Karpas-422 (cell line): Measurements from ENCODE around the gene EEA1. TPM values are rescaled to one million over a fixed set of nuclear protein-coding genes. Genes with fewer than 3 reads are reported as not detected.

Experiments used
- DNase-seq: peaks from one replicate; pipeline ENCODE4 v3.0.0-alpha.2; 2015
- H2AFZ ChIP-seq: fragments of 200-600 bp; sonication (generic); 2 replicates; pipeline ENCODE4 v1.6.1; 2014; ENCODE audit warnings: antibody characterized with exemption, low read length, mixed read lengths
- H3K27ac ChIP-seq: fragments of 200-600 bp; sonication (generic); 2 replicates; pipeline ENCODE4 v1.5.1; 2014; ENCODE audit warnings: mild to moderate bottlenecking, low read length, moderate library complexity
- H3K27me3 ChIP-seq: fragments of 200-600 bp; sonication (generic); 2 replicates; pipeline ENCODE4 v1.6.1; 2014; ENCODE audit warnings: low read length, mixed read lengths
- H3K36me3 ChIP-seq: fragments of 200-600 bp; sonication (generic); 2 replicates; pipeline ENCODE4 v1.6.1; 2014; ENCODE audit warnings: low read length, mixed read lengths; ENCODE audit not compliant: insufficient read depth
- H3K4me1 ChIP-seq: fragments of 200-600 bp; sonication (generic); 2 replicates; pipeline ENCODE4 v1.6.1; 2014; ENCODE audit warnings: mild to moderate bottlenecking, low read length, mixed read lengths
- H3K4me2 ChIP-seq: fragments of 200-600 bp; sonication (generic); 2 replicates; pipeline ENCODE4 v1.6.1; 2014; ENCODE audit warnings: low read length, low read depth, mild to moderate bottlenecking; ENCODE audit not compliant: poor library complexity, severe bottlenecking
- H3K4me3 ChIP-seq: fragments of 200-600 bp; sonication (generic); 2 replicates; pipeline ENCODE4 v1.5.1; 2014; ENCODE audit warnings: mild to moderate bottlenecking, antibody characterized with exemption, low read length, mixed read lengths
- H3K79me2 ChIP-seq: fragments of 200-600 bp; sonication (generic); 2 replicates; pipeline ENCODE4 v1.6.1; 2014; ENCODE audit warnings: mild to moderate bottlenecking, low read length, mixed read lengths
- H3K9ac ChIP-seq: fragments of 200-600 bp; sonication (generic); 2 replicates; pipeline ENCODE4 v1.6.0; 2014; ENCODE audit warnings: low read length
- H3K9me2 ChIP-seq: fragments of 200-600 bp; sonication (generic), shearing (Covaris generic); replicated peaks from 2 replicates; pipeline ENCODE4 v1.6.0; 2014; ENCODE audit warnings: mild to moderate bottlenecking, low read length, moderate library complexity; ENCODE audit not compliant: insufficient read depth
- H3K9me3 ChIP-seq: fragments of 300-700, 200-600 bp; sonication (generic); 2 replicates; pipeline ENCODE4 v1.6.1; 2014; ENCODE audit warnings: low read length, mixed read lengths
- H4K20me1 ChIP-seq: fragments of 200-600 bp; sonication (generic); 2 replicates; pipeline ENCODE4 v1.6.1; 2014; ENCODE audit warnings: mild to moderate bottlenecking, antibody characterized with exemption, low read length, low read depth; ENCODE audit not compliant: insufficient read depth
- total RNA-seq: library from RNA; depleted of rRNA; stranded (reverse); fragments of >200 nt; shearing (Covaris generic); gene quantifications from 2 replicates; pipeline ENCODE4 v1.2.3, GENCODE V29; 2014; ENCODE audit warnings: low replicate concordance

Gene EEA1
- total RNA-seq, 1 experiment from 2014 or later: 9.2 TPM

DNA sequence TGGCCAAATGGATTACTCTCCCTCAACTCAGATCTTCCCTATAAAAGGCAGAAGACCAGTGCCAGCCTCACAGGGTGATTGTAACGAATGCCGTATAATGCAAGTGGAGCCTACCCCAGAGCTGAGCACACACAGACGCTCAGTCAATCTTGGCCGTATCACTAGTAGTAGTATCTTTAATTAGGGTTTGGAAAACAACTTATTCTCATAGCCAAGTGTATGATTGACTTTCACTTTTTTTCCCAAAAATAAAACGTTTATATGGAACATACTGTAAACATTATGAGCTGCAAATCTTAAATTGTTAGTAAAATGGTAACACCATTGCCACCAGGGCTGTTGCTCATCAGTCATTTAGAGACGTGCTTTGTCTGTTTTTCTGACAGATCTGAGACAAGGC lies 195.9 kb downstream of the EEA1 start:
- Histone ChIP-seq H3K9ac (no peak overlapping the region), H3K4me3 (no peak overlapping the region), H2AFZ (no peak overlapping the region), H3K4me2 (no peak overlapping the region), H4K20me1 (no peaks in the 10 kb centered on the region), H3K79me2 (no peaks in the 10 kb centered on the region), H3K36me3 (no peaks in the 10 kb centered on the region), H3K27me3 (no peaks in the 10 kb centered on the region), H3K9me2 (no peaks in the 10 kb centered on the region), H3K4me1 (no peaks in the 10 kb centered on the region), H3K9me3 (no peaks in the 10 kb centered on the region), H3K27ac (no peak overlapping the region)
- DNase-seq: no peak

DNA sequence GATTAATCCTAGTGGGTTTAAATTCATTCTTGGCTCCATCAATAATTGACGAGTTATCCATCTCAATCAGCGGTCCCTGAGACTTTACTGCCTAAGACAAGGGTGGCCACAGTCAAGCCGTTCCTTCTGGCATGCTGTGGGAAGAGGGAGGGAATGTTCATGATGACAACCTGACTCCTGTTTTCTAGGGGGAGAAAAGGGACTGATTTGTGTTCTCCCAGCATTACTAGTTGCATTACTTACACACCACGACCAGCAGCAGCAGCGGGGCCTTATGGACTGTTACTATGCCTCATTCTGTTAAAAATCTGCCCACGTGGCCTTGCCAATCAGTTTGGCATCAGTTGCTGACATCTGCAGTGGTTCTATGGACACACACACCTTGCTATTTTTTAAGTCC lies 196.4 kb downstream of the EEA1 start:
- H3K36me3 ChIP-seq: no peaks in the 10 kb centered on the region
- no peak overlapping the region for H3K4me2 ChIP-seq
- no peak overlapping the region for H3K27ac ChIP-seq
- H3K4me1 ChIP-seq: no peaks in the 10 kb centered on the region
- no peaks in the 10 kb centered on the region for H4K20me1 ChIP-seq
- no peak for DNase-seq
- H3K27me3 ChIP-seq: no peaks in the 10 kb centered on the region
- H3K9ac ChIP-seq: no peak overlapping the region
- no peaks in the 10 kb centered on the region for H3K9me2 ChIP-seq
- no peaks in the 10 kb centered on the region for H3K9me3 ChIP-seq
- no peak overlapping the region for H3K4me3 ChIP-seq
- H3K79me2 ChIP-seq: no peaks in the 10 kb centered on the region
- no peak overlapping the region for H2AFZ ChIP-seq

DNA sequence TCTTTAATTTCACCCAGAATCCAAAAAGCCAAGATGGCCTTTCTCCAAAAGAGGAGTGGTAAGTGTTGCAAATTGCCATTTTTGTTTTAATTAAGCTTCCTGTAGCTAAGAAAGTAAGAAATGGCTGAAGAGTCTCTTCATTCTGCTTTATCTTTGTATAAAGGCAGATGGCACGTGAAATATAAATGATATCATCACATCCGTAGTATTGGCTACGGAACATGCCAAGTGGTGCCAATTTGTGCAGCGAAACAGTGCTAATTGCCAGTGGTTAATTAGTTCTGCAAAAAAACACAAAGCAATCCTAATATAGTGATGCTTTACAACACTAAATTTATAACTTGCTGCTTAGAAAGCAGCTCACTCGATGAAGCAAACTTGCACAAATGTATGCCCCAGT lies 196.9 kb downstream of the EEA1 start:
- no peaks in the 10 kb centered on the region for H3K9me2 ChIP-seq
- H3K4me1 ChIP-seq: no peaks in the 10 kb centered on the region
- no peak overlapping the region for H3K4me2 ChIP-seq
- H3K4me3 ChIP-seq: no peak overlapping the region
- no peaks in the 10 kb centered on the region for H4K20me1 ChIP-seq
- no peaks in the 10 kb centered on the region for H3K79me2 ChIP-seq
- DNase-seq: no peak
- H3K9ac ChIP-seq: no peak overlapping the region
- no peaks in the 10 kb centered on the region for H3K36me3 ChIP-seq
- no peak overlapping the region for H2AFZ ChIP-seq
- H3K27me3 ChIP-seq: no peaks in the 10 kb centered on the region
- H3K27ac ChIP-seq: no peak overlapping the region
- no peaks in the 10 kb centered on the region for H3K9me3 ChIP-seq

DNA sequence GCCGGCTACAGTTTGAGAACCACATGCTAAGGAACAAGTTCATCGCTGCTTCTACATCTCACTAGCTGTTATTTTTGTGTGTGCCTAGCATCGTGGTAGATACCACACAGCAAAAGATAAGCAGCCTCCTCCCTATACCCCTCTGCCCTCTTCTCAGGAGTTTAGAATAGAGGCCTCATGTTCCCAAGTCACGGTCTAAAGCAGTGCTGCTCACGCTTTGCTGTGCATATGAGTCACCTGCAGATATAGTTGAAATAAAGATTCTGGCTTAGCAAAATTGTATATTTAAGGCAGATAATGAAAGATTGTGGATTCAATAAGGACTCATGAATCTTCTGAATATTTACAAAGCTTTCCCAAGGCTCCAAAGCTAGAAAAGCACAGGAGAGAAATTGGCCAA lies 198.3 kb downstream of the EEA1 start:
- no peaks in the 10 kb centered on the region for H3K9me3 ChIP-seq
- H3K4me1 ChIP-seq: no peaks in the 10 kb centered on the region
- H3K27ac ChIP-seq: no peak overlapping the region
- no peak for DNase-seq
- no peaks in the 10 kb centered on the region for H3K9me2 ChIP-seq
- no peak overlapping the region for H3K9ac ChIP-seq
- no peaks in the 10 kb centered on the region for H3K27me3 ChIP-seq
- H3K4me3 ChIP-seq: no peak overlapping the region
- no peak overlapping the region for H3K4me2 ChIP-seq
- H2AFZ ChIP-seq: no peak overlapping the region
- no peaks in the 10 kb centered on the region for H3K79me2 ChIP-seq
- no peaks in the 10 kb centered on the region for H4K20me1 ChIP-seq
- H3K36me3 ChIP-seq: no peaks in the 10 kb centered on the region

DNA sequence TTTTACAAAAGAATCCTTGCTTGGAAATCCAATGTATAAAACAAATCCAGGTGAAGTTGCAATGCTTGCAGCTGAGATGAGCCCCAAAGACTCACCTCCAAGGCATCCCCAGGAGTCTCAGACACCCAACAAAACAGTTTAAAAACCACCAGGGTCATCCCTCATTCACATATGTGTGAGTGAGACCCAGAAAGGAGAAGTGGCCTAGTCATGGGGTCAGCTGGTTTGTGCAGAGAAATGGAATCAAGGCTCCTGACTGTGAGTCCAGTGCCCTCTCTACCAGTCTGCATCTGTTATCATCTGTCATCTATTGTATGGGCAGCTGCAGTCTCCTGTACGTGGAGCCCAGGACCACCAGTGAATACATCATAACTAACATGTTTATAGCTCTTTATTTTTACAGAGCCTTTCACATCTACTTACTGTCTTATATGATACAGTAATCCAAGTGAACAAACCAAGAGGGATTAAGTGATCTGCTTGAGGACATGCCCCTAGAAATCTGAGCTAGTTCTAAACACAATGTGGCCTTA lies 199.3 kb downstream of the EEA1 start:
- no peak overlapping the region for H3K9ac ChIP-seq
- no peaks in the 10 kb centered on the region for H3K79me2 ChIP-seq
- no peak overlapping the region for H3K4me2 ChIP-seq
- H2AFZ ChIP-seq: no peak overlapping the region
- no peaks in the 10 kb centered on the region for H3K36me3 ChIP-seq
- no peaks in the 10 kb centered on the region for H4K20me1 ChIP-seq
- no peaks in the 10 kb centered on the region for H3K9me3 ChIP-seq
- no peak for DNase-seq
- H3K4me3 ChIP-seq: no peak overlapping the region
- no peaks in the 10 kb centered on the region for H3K4me1 ChIP-seq
- H3K9me2 ChIP-seq: no peaks in the 10 kb centered on the region
- no peak overlapping the region for H3K27ac ChIP-seq
- no peaks in the 10 kb centered on the region for H3K27me3 ChIP-seq

DNA sequence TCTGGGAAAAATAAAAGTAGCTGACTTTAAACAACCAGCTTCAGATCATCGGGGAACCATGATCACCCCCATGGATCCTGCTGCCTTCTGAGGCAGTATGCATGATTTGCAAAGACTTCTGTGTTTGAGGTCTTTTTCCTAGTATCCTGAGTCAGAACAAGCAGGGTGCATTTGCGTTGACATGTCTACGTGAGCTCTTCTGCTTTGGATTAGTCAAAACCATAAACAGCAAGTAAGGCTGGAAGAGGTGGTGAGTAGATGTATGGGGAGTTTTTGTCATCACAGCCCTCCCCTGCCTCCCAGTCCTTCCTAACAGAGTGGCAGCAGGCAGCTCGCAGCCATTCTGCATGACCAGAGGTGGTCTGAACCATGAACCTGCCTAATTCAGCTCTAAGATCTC lies 202.2 kb downstream of the EEA1 start:
- Histone ChIP-seq H3K27me3 (no peaks in the 10 kb centered on the region), H3K9me2 (no peaks in the 10 kb centered on the region), H4K20me1 (no peaks in the 10 kb centered on the region), H3K36me3 (no peaks in the 10 kb centered on the region), H3K4me3 (no peak overlapping the region), H3K4me1 (no peaks in the 10 kb centered on the region), H3K9me3 (no peaks in the 10 kb centered on the region), H3K9ac (no peak overlapping the region), H3K27ac (no peak overlapping the region), H3K79me2 (no peaks in the 10 kb centered on the region), H3K4me2 (no peak overlapping the region), H2AFZ (no peak overlapping the region)
- no peak for DNase-seq

DNA sequence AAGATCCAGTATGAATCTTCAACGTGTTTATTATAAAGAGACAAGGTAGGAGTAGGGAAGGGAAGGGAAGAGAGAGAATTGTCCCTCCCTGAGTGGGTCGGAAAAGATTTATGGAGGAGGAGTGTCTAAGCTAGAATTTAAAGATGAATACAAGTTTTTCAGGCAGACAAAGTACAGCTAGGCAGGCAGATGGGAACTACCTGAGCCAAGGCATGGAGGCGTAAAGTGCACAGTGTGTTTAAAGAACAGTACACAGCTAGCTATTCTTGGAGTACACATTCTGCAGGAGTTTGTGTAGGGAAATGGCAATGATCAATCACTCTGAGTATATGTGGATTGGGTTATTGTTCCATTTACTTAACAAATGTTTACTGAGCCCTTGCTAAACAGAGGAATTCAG lies 206.2 kb downstream of the EEA1 start:
- H3K36me3 ChIP-seq: no peaks in the 10 kb centered on the region
- H3K9ac ChIP-seq: no peak overlapping the region
- no peaks in the 10 kb centered on the region for H3K9me3 ChIP-seq
- no peak overlapping the region for H3K4me2 ChIP-seq
- H2AFZ ChIP-seq: no peak overlapping the region
- no peaks in the 10 kb centered on the region for H3K79me2 ChIP-seq
- H3K27me3 ChIP-seq: no peaks in the 10 kb centered on the region
- no peaks in the 10 kb centered on the region for H3K4me1 ChIP-seq
- no peak overlapping the region for H3K4me3 ChIP-seq
- no peak for DNase-seq
- no peaks in the 10 kb centered on the region for H3K9me2 ChIP-seq
- no peak overlapping the region for H3K27ac ChIP-seq
- H4K20me1 ChIP-seq: no peaks in the 10 kb centered on the region

DNA sequence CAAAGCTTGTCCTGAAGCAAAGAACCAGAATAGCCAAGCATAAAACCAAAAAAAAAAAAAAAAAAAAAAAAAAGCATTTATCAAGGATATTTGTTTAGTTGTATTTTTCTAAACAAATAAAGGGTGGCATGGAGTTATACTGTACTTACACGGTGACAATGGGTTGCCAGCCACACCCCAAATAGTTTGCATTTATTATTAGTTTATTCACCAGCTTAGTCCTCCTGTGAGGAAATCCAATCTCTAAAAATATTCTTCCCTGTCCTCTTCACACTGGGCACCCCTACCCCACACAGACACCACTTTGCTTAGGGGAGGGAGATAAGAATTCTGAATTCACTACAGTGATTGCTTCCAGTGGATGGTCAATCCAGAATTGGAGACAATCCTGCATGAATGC lies 207.4 kb downstream of the EEA1 start:
- Histone ChIP-seq H3K4me3 (no peak overlapping the region), H2AFZ (no peak overlapping the region), H4K20me1 (no peaks in the 10 kb centered on the region), H3K36me3 (no peaks in the 10 kb centered on the region), H3K4me2 (no peak overlapping the region), H3K9me2 (no peaks in the 10 kb centered on the region), H3K9me3 (no peaks in the 10 kb centered on the region), H3K79me2 (no peaks in the 10 kb centered on the region), H3K27me3 (no peaks in the 10 kb centered on the region), H3K4me1 (no peaks in the 10 kb centered on the region), H3K9ac (no peak overlapping the region), H3K27ac (no peak overlapping the region)
- no peak for DNase-seq

DNA sequence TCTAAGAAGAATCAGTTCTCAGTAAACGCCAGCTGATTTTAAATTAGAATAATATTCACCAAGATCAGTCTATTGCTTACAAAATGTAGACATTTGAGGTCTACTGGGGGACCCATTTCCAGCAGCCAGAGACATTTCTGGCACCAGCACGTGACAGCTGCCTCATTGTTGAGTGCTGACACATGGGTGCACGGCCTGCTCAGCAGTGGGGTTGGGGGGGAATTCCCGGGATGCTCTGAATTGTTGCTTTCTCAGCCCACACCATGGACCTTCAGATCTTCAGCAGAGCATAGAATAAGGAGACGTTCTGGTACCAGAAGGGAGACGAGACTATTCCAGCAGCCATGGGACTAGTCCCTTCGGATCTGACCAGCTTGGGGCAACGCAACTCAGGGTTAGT lies 208.0 kb downstream of the EEA1 start:
- Histone ChIP-seq H3K4me1 (no peaks in the 10 kb centered on the region), H3K36me3 (no peaks in the 10 kb centered on the region), H2AFZ (no peak overlapping the region), H3K9me3 (no peaks in the 10 kb centered on the region), H3K27me3 (no peaks in the 10 kb centered on the region), H3K27ac (no peak overlapping the region), H4K20me1 (no peaks in the 10 kb centered on the region), H3K9ac (no peak overlapping the region), H3K9me2 (no peaks in the 10 kb centered on the region), H3K4me2 (no peak overlapping the region), H3K4me3 (no peak overlapping the region), H3K79me2 (no peaks in the 10 kb centered on the region)
- DNase-seq: no peak
